A549 (cell line): Measurements from ENCODE around the gene BOC.

Experiments
- JUN ChIP-seq, 2 experiments: fragments of >200 bp; sonication (Bioruptor Twin); formaldehyde crosslinking; IDR thresholded peaks; 2 replicates in 1 of 2; 3 replicates in 1 of 2; pipeline ENCODE4 v1.6.1; 2016 to 2017
- MYC ChIP-seq: IDR thresholded peaks from 2 replicates; pipeline ENCODE4 v1.6.1; 2012; ENCODE audit warnings: mild to moderate bottlenecking, inconsistent platforms, low read length, improper control_type of control experiment, borderline replicate concordance
- TF ChIP-seq, protein P1 (sequence below): fragments of >200 bp; sonication (Bioruptor Twin); formaldehyde crosslinking; IDR thresholded peaks from 3 replicates; pipeline ENCODE4 v1.5.1; 2016
- TF ChIP-seq, protein P2 (sequence below): fragments of 450-650 bp; IDR thresholded peaks from 2 replicates; pipeline ENCODE4 v1.6.1; 2014; ENCODE audit warnings: antibody characterized with exemption

- TF ChIP-seq, protein P1, sequence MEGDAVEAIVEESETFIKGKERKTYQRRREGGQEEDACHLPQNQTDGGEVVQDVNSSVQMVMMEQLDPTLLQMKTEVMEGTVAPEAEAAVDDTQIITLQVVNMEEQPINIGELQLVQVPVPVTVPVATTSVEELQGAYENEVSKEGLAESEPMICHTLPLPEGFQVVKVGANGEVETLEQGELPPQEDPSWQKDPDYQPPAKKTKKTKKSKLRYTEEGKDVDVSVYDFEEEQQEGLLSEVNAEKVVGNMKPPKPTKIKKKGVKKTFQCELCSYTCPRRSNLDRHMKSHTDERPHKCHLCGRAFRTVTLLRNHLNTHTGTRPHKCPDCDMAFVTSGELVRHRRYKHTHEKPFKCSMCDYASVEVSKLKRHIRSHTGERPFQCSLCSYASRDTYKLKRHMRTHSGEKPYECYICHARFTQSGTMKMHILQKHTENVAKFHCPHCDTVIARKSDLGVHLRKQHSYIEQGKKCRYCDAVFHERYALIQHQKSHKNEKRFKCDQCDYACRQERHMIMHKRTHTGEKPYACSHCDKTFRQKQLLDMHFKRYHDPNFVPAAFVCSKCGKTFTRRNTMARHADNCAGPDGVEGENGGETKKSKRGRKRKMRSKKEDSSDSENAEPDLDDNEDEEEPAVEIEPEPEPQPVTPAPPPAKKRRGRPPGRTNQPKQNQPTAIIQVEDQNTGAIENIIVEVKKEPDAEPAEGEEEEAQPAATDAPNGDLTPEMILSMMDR, result no peak
- no peak for TF ChIP-seq MYC
- TF ChIP-seq, protein P2, sequence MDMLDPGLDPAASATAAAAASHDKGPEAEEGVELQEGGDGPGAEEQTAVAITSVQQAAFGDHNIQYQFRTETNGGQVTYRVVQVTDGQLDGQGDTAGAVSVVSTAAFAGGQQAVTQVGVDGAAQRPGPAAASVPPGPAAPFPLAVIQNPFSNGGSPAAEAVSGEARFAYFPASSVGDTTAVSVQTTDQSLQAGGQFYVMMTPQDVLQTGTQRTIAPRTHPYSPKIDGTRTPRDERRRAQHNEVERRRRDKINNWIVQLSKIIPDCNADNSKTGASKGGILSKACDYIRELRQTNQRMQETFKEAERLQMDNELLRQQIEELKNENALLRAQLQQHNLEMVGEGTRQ, result no peak
- no peak for TF ChIP-seq JUN (IDR thresholded peaks at IDR 0.05)
These were observed 11.0 kb upstream of the BOC start for GRCh38 chr3:113200351-113200750.
